ENCODE data around the gene SERINC1. TPM values are rescaled to one million over a fixed set of nuclear protein-coding genes. Genes with fewer than 3 reads are reported as not detected.

Gene SERINC1
- total RNA-seq, 1 experiment from 2014 or later: 57.6 TPM

DNA sequence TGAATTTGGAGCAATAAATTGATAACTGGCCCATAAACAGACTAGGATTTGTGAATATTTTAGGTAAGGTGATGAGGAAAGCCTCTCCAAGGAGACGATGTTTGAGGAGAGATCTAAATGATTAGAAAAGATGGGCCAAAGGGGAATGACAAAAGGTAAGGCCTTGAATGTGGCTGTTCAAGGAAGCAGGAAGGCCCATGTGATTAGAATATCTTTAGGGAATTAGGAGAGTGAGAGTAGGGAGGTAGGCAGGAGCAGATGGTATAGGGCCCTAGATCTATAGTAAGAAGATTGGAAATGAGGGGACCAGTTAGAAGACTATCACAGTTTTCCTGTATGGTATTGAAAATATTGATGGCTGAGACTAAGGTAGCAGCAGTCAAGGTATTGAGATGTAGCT, 65.4 kb downstream of the SERINC1 start:
- intact Hi-C loops (cut with micrococcal nuclease; ENCODE audit: unreplicated experiment): no loop called here
- no peak overlapping the region for H3K4me3 ChIP-seq
- H4K20me1 ChIP-seq (ENCODE audit: insufficient read depth): no peaks in the 10 kb centered on the region
- TF ChIP-seq, protein P1, sequence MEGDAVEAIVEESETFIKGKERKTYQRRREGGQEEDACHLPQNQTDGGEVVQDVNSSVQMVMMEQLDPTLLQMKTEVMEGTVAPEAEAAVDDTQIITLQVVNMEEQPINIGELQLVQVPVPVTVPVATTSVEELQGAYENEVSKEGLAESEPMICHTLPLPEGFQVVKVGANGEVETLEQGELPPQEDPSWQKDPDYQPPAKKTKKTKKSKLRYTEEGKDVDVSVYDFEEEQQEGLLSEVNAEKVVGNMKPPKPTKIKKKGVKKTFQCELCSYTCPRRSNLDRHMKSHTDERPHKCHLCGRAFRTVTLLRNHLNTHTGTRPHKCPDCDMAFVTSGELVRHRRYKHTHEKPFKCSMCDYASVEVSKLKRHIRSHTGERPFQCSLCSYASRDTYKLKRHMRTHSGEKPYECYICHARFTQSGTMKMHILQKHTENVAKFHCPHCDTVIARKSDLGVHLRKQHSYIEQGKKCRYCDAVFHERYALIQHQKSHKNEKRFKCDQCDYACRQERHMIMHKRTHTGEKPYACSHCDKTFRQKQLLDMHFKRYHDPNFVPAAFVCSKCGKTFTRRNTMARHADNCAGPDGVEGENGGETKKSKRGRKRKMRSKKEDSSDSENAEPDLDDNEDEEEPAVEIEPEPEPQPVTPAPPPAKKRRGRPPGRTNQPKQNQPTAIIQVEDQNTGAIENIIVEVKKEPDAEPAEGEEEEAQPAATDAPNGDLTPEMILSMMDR (conservative IDR thresholded peaks at IDR 0.05): no peak
- TF ChIP-seq EZH2 (IDR thresholded peaks at IDR 0.05; ENCODE audit: low read depth): no peak
- no peaks in the 10 kb centered on the region for H3K9me2 ChIP-seq (ENCODE audit: insufficient read depth)
- H3K4me1 ChIP-seq (replicated peaks; ENCODE audit: insufficient read depth): peaks cover 7% of the 10 kb centered on the region
- no peaks in the 10 kb centered on the region for H3K27me3 ChIP-seq (ENCODE audit: insufficient read depth, low read depth)
- CTCF ChIA-PET: no interaction called here
- peaks cover 95% of the 10 kb centered on the region for H3K79me2 ChIP-seq (ENCODE audit: low read depth)
- no peak overlapping the region for H2AFZ ChIP-seq
- H3F3A ChIP-seq (ENCODE audit: insufficient read depth, low read depth): no peaks in the 10 kb centered on the region
- H3K27ac ChIP-seq: no peak overlapping the region
- BruUV-seq (replicated peaks): no TSS peak
- H3K4me2 ChIP-seq: no peak overlapping the region
- no peaks in the 10 kb centered on the region for H3K36me3 ChIP-seq (ENCODE audit: low read depth)
- POLR2A ChIA-PET (ENCODE audit: unreplicated experiment): no interaction called here
- peak in 1 of 2 experiments; percentile 29 for DNase-seq
- no peaks in the 10 kb centered on the region for H3K9me3 ChIP-seq (ENCODE audit: insufficient read depth, low read depth)

DNA sequence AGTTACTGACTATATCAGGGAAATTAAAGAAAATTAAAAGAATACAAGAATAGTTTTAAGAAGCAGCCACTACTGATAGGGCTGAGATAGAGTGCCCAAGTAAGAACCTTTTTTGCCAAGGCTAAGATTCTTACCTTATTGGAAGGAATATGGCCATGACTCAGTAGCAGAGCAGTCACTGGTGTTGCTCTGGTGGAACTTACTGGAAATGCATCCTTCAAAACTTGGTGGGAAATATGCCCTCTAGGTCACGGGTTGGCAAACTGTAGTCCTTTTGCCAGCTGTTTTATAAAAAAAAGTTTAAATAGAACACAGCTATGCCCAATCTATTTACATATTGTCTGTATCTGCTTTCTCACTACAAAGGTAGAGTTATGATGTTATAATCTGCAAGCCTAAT, 66.2 kb downstream of the SERINC1 start:
- no peaks in the 10 kb centered on the region for H3K9me2 ChIP-seq (ENCODE audit: insufficient read depth)
- no peak overlapping the region for H3K4me2 ChIP-seq
- POLR2A ChIA-PET (ENCODE audit: unreplicated experiment): no interaction called here
- peaks cover 95% of the 10 kb centered on the region for H3K79me2 ChIP-seq (ENCODE audit: low read depth)
- no TSS peak for BruUV-seq (replicated peaks)
- H3K4me3 ChIP-seq: no peak overlapping the region
- H2AFZ ChIP-seq: no peak overlapping the region
- CTCF ChIA-PET: no interaction called here
- H4K20me1 ChIP-seq (ENCODE audit: insufficient read depth): no peaks in the 10 kb centered on the region
- TF ChIP-seq, protein P1 (conservative IDR thresholded peaks at IDR 0.05): no peak
- TF ChIP-seq EZH2 (IDR thresholded peaks at IDR 0.05; ENCODE audit: low read depth): no peak
- no peak overlapping the region for H3K27ac ChIP-seq
- H3K36me3 ChIP-seq (ENCODE audit: low read depth): no peaks in the 10 kb centered on the region
- H3F3A ChIP-seq (ENCODE audit: insufficient read depth, low read depth): no peaks in the 10 kb centered on the region
- no peak for DNase-seq
- no peaks in the 10 kb centered on the region for H3K9me3 ChIP-seq (ENCODE audit: insufficient read depth, low read depth)
- intact Hi-C loops (cut with micrococcal nuclease; ENCODE audit: unreplicated experiment): no loop called here
- peaks cover 14% of the 10 kb centered on the region for H3K4me1 ChIP-seq (replicated peaks; ENCODE audit: insufficient read depth)
- H3K27me3 ChIP-seq (ENCODE audit: insufficient read depth, low read depth): no peaks in the 10 kb centered on the region

DNA sequence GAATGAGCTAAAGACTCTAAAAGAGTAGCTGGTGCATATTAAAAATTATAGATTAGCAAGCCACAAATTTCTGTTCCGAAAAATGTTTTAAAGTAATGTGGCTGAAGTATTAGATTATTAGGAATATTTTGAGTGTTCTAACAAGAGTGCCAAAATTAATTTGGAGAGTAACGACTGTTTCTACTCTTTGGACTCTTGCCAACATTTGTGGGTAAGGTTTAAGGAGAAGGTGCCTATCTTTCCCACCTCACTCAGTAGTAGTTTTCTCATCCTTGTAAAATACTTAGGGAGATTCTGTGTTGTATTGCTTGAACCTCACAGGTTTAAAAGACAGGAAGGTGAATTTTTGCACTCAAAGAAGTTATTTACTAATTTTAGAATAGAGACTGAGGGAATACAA, 67.2 kb downstream of the SERINC1 start:
- Histone ChIP-seq H3K4me1 (replicated peaks; ENCODE audit: insufficient read depth) (peaks cover 14% of the 10 kb centered on the region), H3K27me3 (ENCODE audit: insufficient read depth, low read depth) (no peaks in the 10 kb centered on the region), H3K4me2 (no peak overlapping the region), H3K9me3 (ENCODE audit: insufficient read depth, low read depth) (no peaks in the 10 kb centered on the region), H3K4me3 (no peak overlapping the region), H3F3A (ENCODE audit: insufficient read depth, low read depth) (no peaks in the 10 kb centered on the region), H3K27ac (no peak overlapping the region), H3K9me2 (ENCODE audit: insufficient read depth) (no peaks in the 10 kb centered on the region), H2AFZ (no peak overlapping the region), H4K20me1 (ENCODE audit: insufficient read depth) (no peaks in the 10 kb centered on the region), H3K36me3 (ENCODE audit: low read depth) (no peaks in the 10 kb centered on the region), H3K79me2 (ENCODE audit: low read depth) (peaks cover 96% of the 10 kb centered on the region)
- TF ChIP-seq, protein P1 (conservative IDR thresholded peaks at IDR 0.05): no peak
- no peak for TF ChIP-seq EZH2 (IDR thresholded peaks at IDR 0.05; ENCODE audit: low read depth)
- no TSS peak for BruUV-seq (replicated peaks)
- POLR2A ChIA-PET (ENCODE audit: unreplicated experiment): no interaction called here
- DNase-seq: peak in 1 of 2 experiments; percentile 13
- CTCF ChIA-PET: no interaction called here
- intact Hi-C loops (cut with micrococcal nuclease; ENCODE audit: unreplicated experiment): no loop called here

Measured in PC-9 (cell line).